Measurements from ENCODE around the gene AKAP13. TPM values are rescaled to one million over a fixed set of nuclear protein-coding genes. Genes with fewer than 3 reads are reported as not detected.

Gene AKAP13
- 100 to 1,000 TPM; 189 to 405 (median 244) TPM for total RNA-seq

- intact Hi-C loops (cut with DNase I) = no loop called here
- peak; percentile 93 to 94 for TF ChIP-seq POLR2A (IDR thresholded peaks at IDR 0.05)
- no peak for TF ChIP-seq CTCF (IDR thresholded peaks at IDR 0.05)
- Histone ChIP-seq H3K4me3 (replicated peaks in 1 of 3) (peak within 1 kb of the TSS; percentile 81 to 90 (median 83)), H3K36me3 (no peaks in the 10 kb centered on the region), H3K9me3 (no peaks in the 10 kb centered on the region), H3K27ac (peak within 1 kb of the TSS; percentile 93 to 99 (median 97)), H3K4me1 (peaks cover 24% of the 10 kb centered on the region in 2 donors), H3K27me3 (no peaks in the 10 kb centered on the region)
- 0 to 1% methylated on average over 7 to 15 of the region's 54 CpGs for WGBS, 2 donors
- DNase-seq = peak; percentile 98 to 99
These were observed at the start of gene AKAP13 for GRCh38 chr15:85380217-85380811. AKAP13 (plus strand) TSS chr15:85380603; CDS start chr15:85485721, 105,118 bp downstream.

GRCh38 chr15:85330901-85331588 is 49.4 kb upstream of the AKAP13 start:
- H3K9me3 ChIP-seq = no peaks in the 10 kb centered on the region
- 20 to 35% methylated on average over 11 to 14 of the region's 14 CpGs for WGBS, 2 donors
- peak; percentile 98 to 99 for DNase-seq
- intact Hi-C loops (cut with DNase I) = loop anchor here (10.0 kb wide), 2 partner anchors 74 to 254 kb away; no protein-coding TSS in a partner anchor
- no peak overlapping the region for H3K4me3 ChIP-seq (replicated peaks in 1 of 3)
- H3K27me3 ChIP-seq = no peaks in the 10 kb centered on the region
- H3K36me3 ChIP-seq = no peaks in the 10 kb centered on the region
- H3K4me1 ChIP-seq = peaks cover 28 to 60% of the 10 kb centered on the region in 2 donors
- peak in 1 of 2 donors; percentile 54 for TF ChIP-seq POLR2A (IDR thresholded peaks at IDR 0.05)
- peak; percentile 60 to 99 (median 92) for TF ChIP-seq CTCF (IDR thresholded peaks at IDR 0.05)
- peak overlapping the region; percentile 96 to 98 (median 98) for H3K27ac ChIP-seq

- peak in 1 of 2 donors; percentile 92 for DNase-seq
- Histone ChIP-seq H3K4me3 (replicated peaks in 1 of 3) (no peak overlapping the region), H3K27ac (peak overlapping the region; percentile 96 to 98 (median 98)), H3K9me3 (no peaks in the 10 kb centered on the region), H3K4me1 (peaks cover 28 to 53% of the 10 kb centered on the region in 2 donors), H3K27me3 (no peaks in the 10 kb centered on the region), H3K36me3 (no peaks in the 10 kb centered on the region)
- intact Hi-C loops (cut with DNase I) = loop anchor here (10.0 kb wide), 2 partner anchors 73 to 253 kb away; no protein-coding TSS in a partner anchor
- WGBS, 2 donors = 34 to 57% methylated on average over 8 of the region's 8 CpGs
- TF ChIP-seq CTCF (IDR thresholded peaks at IDR 0.05) (no peak), POLR2A (IDR thresholded peaks at IDR 0.05) (peak in 1 of 2 donors; percentile 30)
These were observed 48.6 kb upstream of the AKAP13 start for GRCh38 chr15:85331655-85332285.

- intact Hi-C loops (cut with DNase I) = loop anchor here (10.0 kb wide), 2 partner anchors 72 to 252 kb away; no protein-coding TSS in a partner anchor
- no peak for DNase-seq
- Histone ChIP-seq H3K27ac (peak overlapping the region in 2 of 3 donors; percentile 96 to 98), H3K36me3 (no peaks in the 10 kb centered on the region), H3K9me3 (no peaks in the 10 kb centered on the region), H3K4me3 (replicated peaks in 1 of 3) (no peak overlapping the region), H3K4me1 (peaks cover 23 to 41% of the 10 kb centered on the region in 2 donors), H3K27me3 (no peaks in the 10 kb centered on the region)
- no peak for TF ChIP-seq CTCF (IDR thresholded peaks at IDR 0.05)
- no peak for TF ChIP-seq POLR2A (IDR thresholded peaks at IDR 0.05)
- 87 to 88% methylated on average over 6 of the region's 6 CpGs for WGBS, 2 donors
These were observed 47.1 kb upstream of the AKAP13 start for GRCh38 chr15:85333132-85333831.
